DMS153 (cell line): Measurements from ENCODE around the gene BYSL.
"Not testable (repeated sequence)": the region's sequence is repeated elsewhere in the genome, so short reads cannot be mapped to it uniquely, and the experiment has no call there.

ENCODE experiments used
- DNase-seq: peaks from one replicate; lab custom pipeline; 2025; lab: John Stamatoyannopoulos, UW

Gene BYSL

GRCh38 chr6:41942067-41942851, 21.0 kb downstream of the BYSL start:
- no peak for DNase-seq

GRCh38 chr6:41942882-41943281, 21.6 kb downstream of the BYSL start:
- not testable (repeated sequence) for DNase-seq

- DNase-seq, result no peak
Observed at GRCh38 chr6:41943456-41943855, 22.2 kb downstream of the BYSL start.

- DNase-seq, result no peak
Observed at GRCh38 chr6:41947581-41948220, 26.4 kb downstream of the BYSL start.

GRCh38 chr6:41954668-41955067, 33.4 kb downstream of the BYSL start:
- DNase-seq, result no peak

- DNase-seq, result no peak
Observed at GRCh38 chr6:41955412-41955811, 34.1 kb downstream of the BYSL start.

- DNase-seq, result no peak
Observed at GRCh38 chr6:41957117-41957516, 35.8 kb downstream of the BYSL start.

GRCh38 chr6:41958022-41958856, 36.9 kb downstream of the BYSL start:
- no peak for DNase-seq

GRCh38 chr6:41960028-41960427, 38.7 kb downstream of the BYSL start:
- DNase-seq, result no peak

GRCh38 chr6:41963371-41963770, 42.1 kb downstream of the BYSL start:
- no peak for DNase-seq

GRCh38 chr6:41964201-41964887, 43.0 kb downstream of the BYSL start:
- DNase-seq, result no peak

GRCh38 chr6:41965429-41966213, 44.3 kb downstream of the BYSL start:
- no peak for DNase-seq

GRCh38 chr6:41966214-41966920, 45.1 kb downstream of the BYSL start:
- no peak for DNase-seq

GRCh38 chr6:41966961-41967311, 45.6 kb downstream of the BYSL start:
- DNase-seq, result no peak

GRCh38 chr6:41967312-41968287, 46.3 kb downstream of the BYSL start:
- DNase-seq, result no peak

- no peak for DNase-seq
Observed at GRCh38 chr6:41970436-41970846, 49.1 kb downstream of the BYSL start.

- no peak for DNase-seq
Observed at GRCh38 chr6:41972826-41973225, 51.5 kb downstream of the BYSL start.

GRCh38 chr6:41974281-41974825, 53.1 kb downstream of the BYSL start:
- no peak for DNase-seq

GRCh38 chr6:41975276-41975675, 54.0 kb downstream of the BYSL start:
- no peak for DNase-seq
